GM19239 (cell line): Measurements from ENCODE around the gene SLFN12L.
"Not testable (repeated sequence)": the region's sequence is repeated elsewhere in the genome, so short reads cannot be mapped to it uniquely, and the experiment has no call there.

Experiments used
- DNase-seq: peaks from one replicate; pipeline ENCODE4 v3.0.0; 2011; ENCODE audit warnings: low spot score; ENCODE audit not compliant: insufficient read length
- FAIRE-seq: peaks from 2 replicates; lab custom pipeline; 2011; peaks lifted over from hg19 to GRCh38; lab: Jason Lieb, UNC

SLFN12L gene

GRCh38 chr17:35507714-35508113, 29.8 kb downstream of the SLFN12L start:
- FAIRE-seq, DNase-seq: not testable (repeated sequence)

- no peak for FAIRE-seq
- no peak for DNase-seq
These were observed 37.9 kb downstream of the SLFN12L start for GRCh38 chr17:35499548-35499947.

GRCh38 chr17:35498448-35499178, 38.9 kb downstream of the SLFN12L start:
- peak; percentile 52 for FAIRE-seq
- DNase-seq = no peak

- peak; percentile 72 for FAIRE-seq
- DNase-seq = no peak
These were observed 40.8 kb downstream of the SLFN12L start for GRCh38 chr17:35496451-35497290.

GRCh38 chr17:35493040-35493439, 44.4 kb downstream of the SLFN12L start:
- no peak for FAIRE-seq

GRCh38 chr17:35491417-35491816, 46.1 kb downstream of the SLFN12L start:
- FAIRE-seq (no peak), DNase-seq (no peak)

More at GRCh38 chr17:35493040-35493439, 44.4 kb downstream of the SLFN12L start:
- no peak for DNase-seq

GRCh38 chr17:35489944-35490343, 47.5 kb downstream of the SLFN12L start:
- FAIRE-seq (no peak), DNase-seq (no peak)

GRCh38 chr17:35488991-35489390, 48.5 kb downstream of the SLFN12L start:
- DNase-seq = no peak
- FAIRE-seq = peak; percentile 83

GRCh38 chr17:35486920-35487732, 50.4 kb downstream of the SLFN12L start:
- FAIRE-seq (peak; percentile 96), DNase-seq (peak; percentile 54)

GRCh38 chr17:35479271-35479670, 58.2 kb downstream of the SLFN12L start:
- DNase-seq (no peak), FAIRE-seq (peak; percentile 48)

- DNase-seq (no peak), FAIRE-seq (no peak)
These were observed 60.2 kb downstream of the SLFN12L start for GRCh38 chr17:35477248-35477647.

GRCh38 chr17:35476283-35476820, 61.1 kb downstream of the SLFN12L start:
- no peak for DNase-seq
- FAIRE-seq = no peak

- DNase-seq (no peak), FAIRE-seq (no peak)
These were observed 69.0 kb downstream of the SLFN12L start for GRCh38 chr17:35468475-35468874.

GRCh38 chr17:35467824-35468223, 69.7 kb downstream of the SLFN12L start:
- no peak for DNase-seq
- FAIRE-seq = peak; percentile 39

GRCh38 chr17:35460354-35460851, 77.1 kb downstream of the SLFN12L start:
- peak; percentile 68 for FAIRE-seq

GRCh38 chr17:35454035-35454434, 83.4 kb downstream of the SLFN12L start:
- DNase-seq, FAIRE-seq: not testable (repeated sequence)

More at GRCh38 chr17:35460354-35460851, 77.1 kb downstream of the SLFN12L start:
- peak; percentile 73 for DNase-seq

- FAIRE-seq (no peak), DNase-seq (no peak)
These were observed 84.3 kb downstream of the SLFN12L start for GRCh38 chr17:35453171-35453570.

- no peak for DNase-seq
These were observed 88.0 kb downstream of the SLFN12L start for GRCh38 chr17:35449371-35449931.

GRCh38 chr17:35448899-35449227, 88.6 kb downstream of the SLFN12L start:
- DNase-seq = no peak
- no peak for FAIRE-seq

More at GRCh38 chr17:35449371-35449931, 88.0 kb downstream of the SLFN12L start:
- FAIRE-seq = peak; percentile 95
